HEK293 (cell line): Measurements from ENCODE around the gene GRB7.

ENCODE experiments used
- CTCF ChIP-seq: fragments of 450-650 bp; formaldehyde crosslinking; IDR thresholded peaks from 2 replicates; pipeline ENCODE4 v1.5.1; 2016; ENCODE audit warnings: missing biosample characterization, missing genetic modification characterization
- HOXA7 ChIP-seq: sonication (generic); formaldehyde crosslinking; IDR thresholded peaks from 2 replicates; pipeline ENCODE4 v1.8.1; 2022; ENCODE audit warnings: missing genetic modification reagents, borderline replicate concordance
- IKZF3 ChIP-seq: fragments of 450-650 bp; IDR thresholded peaks from 2 replicates; pipeline ENCODE4 v1.5.0; 2018; ENCODE audit warnings: missing biosample characterization, mild to moderate bottlenecking, missing genetic modification characterization, moderate library complexity
- KLF8 ChIP-seq: fragments of 450-650 bp; formaldehyde crosslinking; IDR thresholded peaks from 2 replicates; pipeline ENCODE4 v1.5.1; 2016; ENCODE audit warnings: missing biosample characterization, missing genetic modification characterization
- ZBTB48 ChIP-seq: fragments of 450-650 bp; formaldehyde crosslinking; IDR thresholded peaks from 2 replicates; pipeline ENCODE4 v1.5.1; 2016; ENCODE audit warnings: missing biosample characterization, missing genetic modification characterization
- ZNF274 ChIP-seq, 2 experiments: fragments of 200-500 bp in 1 of 2; fragments of 450-650 bp in 1 of 2; sonication (Bioruptor generic) in 1 of 2; formaldehyde crosslinking in 1 of 2; IDR thresholded peaks; 2 replicates each; pipeline versions ENCODE4 v1.5.1 to v1.6.1; 2014 to 2016; ENCODE audit warnings: borderline replicate concordance in 1 of 2, inconsistent platforms in 1 of 2, low read length in 1 of 2, missing biosample characterization in 1 of 2, missing genetic modification characterization in 1 of 2
- ZNF280D ChIP-seq: fragments of 450-650 bp; formaldehyde crosslinking; IDR thresholded peaks from 2 replicates; pipeline ENCODE4 v1.5.1; 2016; ENCODE audit warnings: missing biosample characterization, missing genetic modification characterization
- ZNF391 ChIP-seq: fragments of 450-650 bp; formaldehyde crosslinking; IDR thresholded peaks from 2 replicates; pipeline ENCODE4 v1.5.1; 2016; ENCODE audit warnings: low read depth, missing biosample characterization, missing genetic modification characterization, borderline replicate concordance
- ZNF549 ChIP-seq: fragments of 450-650 bp; IDR thresholded peaks from 2 replicates; pipeline ENCODE4 v1.5.1; 2018; ENCODE audit warnings: missing biosample characterization, missing genetic modification characterization, mild to moderate bottlenecking, inconsistent platforms, moderate library complexity
- ZSCAN23 ChIP-seq: fragments of 450-650 bp; formaldehyde crosslinking; IDR thresholded peaks from 2 replicates; pipeline ENCODE4 v1.5.1; 2016; ENCODE audit warnings: missing biosample characterization, missing genetic modification characterization

- TF ChIP-seq ZNF274 (IDR thresholded peaks at IDR 0.05; ENCODE audit: low read length), result no peak
- no peak for TF ChIP-seq ZNF274 (tag by site-specific recombination; IDR thresholded peaks at IDR 0.05; ENCODE audit: borderline replicate concordance)
- TF ChIP-seq ZNF391 (tag by site-specific recombination), result no peak
- no peak for TF ChIP-seq ZNF280D (tag by site-specific recombination)
- TF ChIP-seq CTCF (tag by site-specific recombination), result no peak
- TF ChIP-seq HOXA7 (CRISPR knock-in tag), result no peak
- TF ChIP-seq IKZF3 (tag by site-specific recombination), result no peak
- no peak for TF ChIP-seq KLF8 (tag by site-specific recombination)
- no peak for TF ChIP-seq ZNF549 (tag by site-specific recombination)
- no peak for TF ChIP-seq ZBTB48
- TF ChIP-seq ZSCAN23, result no peak
These were observed 29.4 kb downstream of the GRB7 start for GRCh38 chr17:39767147-39767546.
